HepG2 (cell line): ENCODE results near the gene PMPCB. TPM values are rescaled to one million over a fixed set of nuclear protein-coding genes. Genes with fewer than 3 reads are reported as not detected.

Source experiments
- ARID2 ChIP-seq: sonication (generic); formaldehyde crosslinking; IDR thresholded peaks from 2 replicates; pipeline ENCODE4 v1.8.1; 2022; ENCODE audit warnings: mild to moderate bottlenecking, missing genetic modification reagents, borderline replicate concordance
- CTCF ChIP-seq: sonication (generic); formaldehyde crosslinking; IDR thresholded peaks from 2 replicates; pipeline ENCODE4 v1.5.0; 2020; ENCODE audit warnings: mild to moderate bottlenecking, missing genetic modification reagents, moderate library complexity
- HOXA3 ChIP-seq: sonication (generic); formaldehyde crosslinking; IDR thresholded peaks from 2 replicates; pipeline ENCODE4 v1.5.0; 2020; ENCODE audit warnings: missing genetic modification reagents
- IRF1 ChIP-seq: sonication (generic); formaldehyde crosslinking; IDR thresholded peaks from 2 replicates; pipeline ENCODE4 v1.4.0; 2020; ENCODE audit warnings: low read depth, mild to moderate bottlenecking, missing genetic modification reagents
- IRF9 ChIP-seq: sonication (generic); formaldehyde crosslinking; IDR thresholded peaks from 2 replicates; pipeline ENCODE4 v1.8.0; 2022; ENCODE audit warnings: missing genetic modification reagents, mild to moderate bottlenecking, borderline replicate concordance
- KDM4B ChIP-seq: sonication (generic); formaldehyde crosslinking; IDR thresholded peaks from 2 replicates; pipeline ENCODE4 v1.4.0; 2020; ENCODE audit warnings: missing genetic modification reagents
- MXD3 ChIP-seq: IDR thresholded peaks from 2 replicates; pipeline ENCODE4 v1.6.1; 2016; ENCODE audit warnings: mild to moderate bottlenecking, missing biosample characterization, missing genetic modification reagents
- MZF1 ChIP-seq: sonication (generic); formaldehyde crosslinking; IDR thresholded peaks from 2 replicates; pipeline ENCODE4 v1.8.1; 2023; ENCODE audit warnings: mild to moderate bottlenecking, missing genetic modification reagents, borderline replicate concordance
- RARA ChIP-seq: IDR thresholded peaks from 2 replicates; pipeline ENCODE4 v1.6.1; 2016; ENCODE audit warnings: missing genetic modification reagents, missing compliant biosample characterization
- SP2 ChIP-seq: sonication (generic); formaldehyde crosslinking; IDR thresholded peaks from 2 replicates; pipeline ENCODE4 v1.5.1; 2020; ENCODE audit warnings: mild to moderate bottlenecking, missing genetic modification reagents
- TCF7 ChIP-seq: sonication (generic); IDR thresholded peaks from 2 replicates; pipeline ENCODE4 v1.6.1; 2016; ENCODE audit warnings: antibody characterized with exemption, low read depth
- USF2 ChIP-seq, 2 experiments: sonication (generic) in 1 of 2; formaldehyde crosslinking in 1 of 2; IDR thresholded peaks; 2 replicates each; pipeline versions ENCODE4 v1.5.1 to v1.6.1; 2011 to 2020; ENCODE audit warnings: borderline replicate concordance in 1 of 2, low read depth in 1 of 2, low read length in 1 of 2, mild to moderate bottlenecking in 1 of 2, missing genetic modification reagents in 1 of 2, moderate library complexity in 1 of 2
- ZBTB3 ChIP-seq: sonication (generic); formaldehyde crosslinking; IDR thresholded peaks from 2 replicates; pipeline ENCODE4 v1.4.0; 2020; ENCODE audit warnings: low read depth, mild to moderate bottlenecking, moderate library complexity, missing genetic modification reagents, borderline replicate concordance
- ZBTB37 ChIP-seq: sonication (generic); formaldehyde crosslinking; IDR thresholded peaks from 2 replicates; pipeline ENCODE4 v1.4.0; 2020; ENCODE audit warnings: mild to moderate bottlenecking, missing genetic modification reagents
- ZNF101 ChIP-seq: sonication (generic); formaldehyde crosslinking; IDR thresholded peaks from 2 replicates; pipeline ENCODE4 v1.4.0; 2020; ENCODE audit warnings: mild to moderate bottlenecking, low read depth, missing genetic modification reagents, borderline replicate concordance
- ZNF251 ChIP-seq: sonication (generic); formaldehyde crosslinking; IDR thresholded peaks from 2 replicates; pipeline ENCODE4 v1.9.0; 2021; ENCODE audit warnings: mild to moderate bottlenecking, missing genetic modification reagents
- ZNF329 ChIP-seq: sonication (generic); formaldehyde crosslinking; IDR thresholded peaks from 2 replicates; pipeline ENCODE4 v1.9.0; 2021; ENCODE audit warnings: low read depth, mild to moderate bottlenecking, missing genetic modification reagents
- ZNF552 ChIP-seq: sonication (generic); formaldehyde crosslinking; IDR thresholded peaks from 2 replicates; pipeline ENCODE4 v1.9.0; 2022; ENCODE audit warnings: missing genetic modification reagents, mild to moderate bottlenecking, borderline replicate concordance
- ZNF570 ChIP-seq: sonication (generic); formaldehyde crosslinking; IDR thresholded peaks from 2 replicates; pipeline ENCODE4 v1.4.0; 2020; ENCODE audit warnings: mild to moderate bottlenecking, missing genetic modification reagents, borderline replicate concordance
- ZNF724P ChIP-seq: sonication (generic); formaldehyde crosslinking; IDR thresholded peaks from 2 replicates; pipeline ENCODE4 v1.8.0; 2022; ENCODE audit warnings: missing genetic modification reagents, borderline replicate concordance
- ZSCAN31 ChIP-seq: sonication (generic); formaldehyde crosslinking; IDR thresholded peaks from 2 replicates; pipeline ENCODE4 v1.5.0; 2020; ENCODE audit warnings: low read depth, mild to moderate bottlenecking, missing genetic modification reagents
- polyA plus RNA-seq, 8 experiments: library from polyadenylated mRNA; depleted of rRNA in 3 of 8; stranded (reverse) in 7 of 8; unstranded in 1 of 8; fragments of >200 nt; fragmentation: Illumina TruSeq in 4 of 8; extraction: Trizol in 4 of 8; gene quantifications; 2 replicates each; pipeline versions ENCODE4 v1.2.1 to v1.2.3, GENCODE V29; 2011 to 2016; ENCODE audit warnings: low read depth in 4 of 8, missing spikeins in 1 of 8, mixed read lengths in 1 of 8; ENCODE audit not compliant: insufficient read depth in 1 of 8
- total RNA-seq, 5 experiments: library from RNA; depleted of rRNA; stranded (reverse); fragments of >200 nt; fragmentation: Illumina TruSeq; extraction: Trizol; gene quantifications; 2 replicates each; pipeline ENCODE4 v1.2.3, GENCODE V29; 2016; ENCODE audit warnings: low read depth in 1 of 5

PMPCB gene
- total and polyA plus RNA-seq, 2 of the 13 experiments (the other 11 are each of a cell fraction or from before 2014, with no cell fraction given) = 80.8 to 124 TPM

GRCh38 chr7:103344453-103345149, 47.4 kb downstream of the PMPCB start, which contains the start of gene DNAJC2 (continued):
- TF ChIP-seq MZF1 = no peak
- TF ChIP-seq IRF9 (CRISPR knock-in tag) = peak; percentile 71
- peak; percentile 32; the same call in 1 of the 2 replicates for TF ChIP-seq ARID2 (CRISPR knock-in tag)
- no peak for TF ChIP-seq ZBTB37
- TF ChIP-seq RARA (CRISPR knock-in tag) = peak; percentile 57
- no peak; the same call in 1 of the 2 replicates for TF ChIP-seq ZNF552
- TF ChIP-seq ZNF570 = no peak
- no peak for TF ChIP-seq ZNF101
- 0 out of 2 replicates have a peak, but pooled peaks have one; percentile 19 for TF ChIP-seq SP2
- TF ChIP-seq ZNF724P (CRISPR knock-in tag) = peak; percentile 69; the same call in 1 of the 2 replicates
- no peak for TF ChIP-seq ZBTB3 (CRISPR knock-in tag)
- TF ChIP-seq HOXA3 = peak; percentile 95
- TF ChIP-seq IRF1 (CRISPR knock-in tag) = no peak
- no peak for TF ChIP-seq ZSCAN31 (CRISPR knock-in tag)
- TF ChIP-seq USF2 (IDR thresholded peaks at IDR 0.05; ENCODE audit: low read depth, low read length) = no peak
- no peak for TF ChIP-seq USF2 (CRISPR knock-in tag; IDR thresholded peaks at IDR 0.05; ENCODE audit: borderline replicate concordance)
- peak; percentile 87 for TF ChIP-seq KDM4B (CRISPR knock-in tag)
- no peak for TF ChIP-seq ZNF251 (CRISPR knock-in tag)
- no peak for TF ChIP-seq CTCF (CRISPR knock-in tag)
- no peak for TF ChIP-seq TCF7
- TF ChIP-seq ZNF329 (CRISPR knock-in tag) = no peak; the same call in 1 of the 2 replicates
- peak; percentile 83 for TF ChIP-seq MXD3 (CRISPR knock-in tag)
